ENCODE data around the gene KRT73.

DNA sequence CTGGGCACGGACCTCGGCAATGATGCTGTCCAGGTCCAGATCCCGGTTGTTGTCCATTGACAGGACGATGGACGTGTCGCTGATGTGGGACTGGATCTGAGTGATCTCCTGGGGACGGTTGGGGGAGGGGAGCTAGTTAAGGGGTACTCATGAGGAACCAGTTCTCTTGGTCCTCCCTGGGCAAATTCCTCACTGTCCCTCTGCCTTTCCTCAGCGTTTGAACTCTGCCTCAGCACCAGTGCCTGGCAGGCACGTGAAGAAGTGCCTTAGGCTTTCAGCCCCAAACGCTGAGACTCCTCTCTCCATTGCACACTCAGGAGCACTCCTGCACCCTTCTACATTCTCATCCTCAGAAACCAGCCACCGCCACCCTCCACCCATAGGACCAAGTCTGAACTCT, 26.8 kb downstream of the KRT73 start:
- TF ChIP-seq, protein P1, sequence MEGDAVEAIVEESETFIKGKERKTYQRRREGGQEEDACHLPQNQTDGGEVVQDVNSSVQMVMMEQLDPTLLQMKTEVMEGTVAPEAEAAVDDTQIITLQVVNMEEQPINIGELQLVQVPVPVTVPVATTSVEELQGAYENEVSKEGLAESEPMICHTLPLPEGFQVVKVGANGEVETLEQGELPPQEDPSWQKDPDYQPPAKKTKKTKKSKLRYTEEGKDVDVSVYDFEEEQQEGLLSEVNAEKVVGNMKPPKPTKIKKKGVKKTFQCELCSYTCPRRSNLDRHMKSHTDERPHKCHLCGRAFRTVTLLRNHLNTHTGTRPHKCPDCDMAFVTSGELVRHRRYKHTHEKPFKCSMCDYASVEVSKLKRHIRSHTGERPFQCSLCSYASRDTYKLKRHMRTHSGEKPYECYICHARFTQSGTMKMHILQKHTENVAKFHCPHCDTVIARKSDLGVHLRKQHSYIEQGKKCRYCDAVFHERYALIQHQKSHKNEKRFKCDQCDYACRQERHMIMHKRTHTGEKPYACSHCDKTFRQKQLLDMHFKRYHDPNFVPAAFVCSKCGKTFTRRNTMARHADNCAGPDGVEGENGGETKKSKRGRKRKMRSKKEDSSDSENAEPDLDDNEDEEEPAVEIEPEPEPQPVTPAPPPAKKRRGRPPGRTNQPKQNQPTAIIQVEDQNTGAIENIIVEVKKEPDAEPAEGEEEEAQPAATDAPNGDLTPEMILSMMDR (IDR thresholded peaks at IDR 0.05) = no peak
- TF ChIP-seq POLR2A (IDR thresholded peaks at IDR 0.05) (no peak), POLR2AphosphoS5 (IDR thresholded peaks at IDR 0.05) (no peak)
